Lower lobe of right lung (tissue), 2 donors: ENCODE results near the gene MSGN1. TPM values are rescaled to one million over a fixed set of nuclear protein-coding genes. Genes with fewer than 3 reads are reported as not detected.
A peak's percentile ranks its signal among the peaks of the same experiment; 100 is the strongest.
"Not testable (repeated sequence)": the region's sequence is repeated elsewhere in the genome, so short reads cannot be mapped to it uniquely, and the experiment has no call there.

Experiments used
- ATAC-seq, 2 donors: fragments of 200-7000 bp; cut with Tn5 transposase; one replicate each; pipeline ENCODE4 v1.9.1; 2020 to 2022; ENCODE audit warnings: mild to moderate bottlenecking in 2 of 2, moderate library complexity in 2 of 2
- DNase-seq: peaks from one replicate; pipeline ENCODE4 v3.0.0-alpha.2; 2020
- H3K27ac ChIP-seq: fragments of 200-600 bp; one replicate; pipeline ENCODE4 v1.8.0; 2022
- H3K27me3 ChIP-seq: fragments of 200-600 bp; one replicate; pipeline ENCODE4 v1.8.0; 2022; ENCODE audit warnings: low read depth
- H3K36me3 ChIP-seq: fragments of 200-600 bp; one replicate; pipeline ENCODE4 v1.8.0; 2022; ENCODE audit warnings: mild to moderate bottlenecking
- H3K4me1 ChIP-seq: fragments of 200-600 bp; one replicate; pipeline ENCODE4 v1.8.0; 2022
- H3K4me3 ChIP-seq: fragments of 200-600 bp; one replicate; pipeline ENCODE4 v1.8.0; 2022; ENCODE audit warnings: mild to moderate bottlenecking
- H3K9me3 ChIP-seq: fragments of 200-600 bp; one replicate; pipeline ENCODE4 v1.8.0; 2022
- CTCF ChIP-seq: fragments of 200-600 bp; IDR thresholded peaks from one replicate; pipeline ENCODE4 v1.8.0; 2022; ENCODE audit warnings: antibody characterized with exemption, mild to moderate bottlenecking
- intact Hi-C: fragments of 100-400 bp; cut with DNase I; formaldehyde crosslinking; loops from one replicate; pipeline ENCODE4 v1.11.0; 2022
- total RNA-seq: library from RNA; stranded (reverse); fragmentation: NEBNext Ultra II Directional; extraction: Animal tissue kit (Norgen Biotek cat#: 25700); gene quantifications from one replicate; pipeline ENCODE4 v1.2.1, GENCODE V29; 2021
- donor health status: DM: no; HTN: yes; CAD: no; lungs with severe emphysema.

The MSGN1 gene
- total RNA-seq, 1 donor from 2014 or later: not detected

GRCh38 chr2:17815468-17816184, 634 bp upstream of the MSGN1 start:
- peak in 1 of 2 donors; percentile 47 for ATAC-seq
- DNase-seq: no peak
- H3K36me3 ChIP-seq: no peaks in the 10 kb centered on the region
- H3K27ac ChIP-seq: no peak overlapping the region
- intact Hi-C loops: no loop called here
- TF ChIP-seq CTCF: no peak
- H3K27me3 ChIP-seq: no peaks in the 10 kb centered on the region
- no peaks in the 10 kb centered on the region for H3K4me1 ChIP-seq
- no peaks in the 10 kb centered on the region for H3K9me3 ChIP-seq
- H3K4me3 ChIP-seq: no peak overlapping the region

- intact Hi-C loops: no loop called here
- no peak for TF ChIP-seq CTCF
- Histone ChIP-seq H3K27me3 (no peaks in the 10 kb centered on the region), H3K36me3 (no peaks in the 10 kb centered on the region), H3K4me1 (peaks cover 24% of the 10 kb centered on the region), H3K4me3 (no peak overlapping the region), H3K27ac (no peak overlapping the region), H3K9me3 (no peaks in the 10 kb centered on the region)
- DNase-seq (no peak), ATAC-seq (no peak)
Measured at GRCh38 chr2:17818235-17818815, 2.1 kb downstream of the MSGN1 start.

GRCh38 chr2:17821080-17821479, 4.8 kb downstream of the MSGN1 start:
- no peak overlapping the region for H3K27ac ChIP-seq
- intact Hi-C loops: no loop called here
- ATAC-seq: no peak

DNA sequence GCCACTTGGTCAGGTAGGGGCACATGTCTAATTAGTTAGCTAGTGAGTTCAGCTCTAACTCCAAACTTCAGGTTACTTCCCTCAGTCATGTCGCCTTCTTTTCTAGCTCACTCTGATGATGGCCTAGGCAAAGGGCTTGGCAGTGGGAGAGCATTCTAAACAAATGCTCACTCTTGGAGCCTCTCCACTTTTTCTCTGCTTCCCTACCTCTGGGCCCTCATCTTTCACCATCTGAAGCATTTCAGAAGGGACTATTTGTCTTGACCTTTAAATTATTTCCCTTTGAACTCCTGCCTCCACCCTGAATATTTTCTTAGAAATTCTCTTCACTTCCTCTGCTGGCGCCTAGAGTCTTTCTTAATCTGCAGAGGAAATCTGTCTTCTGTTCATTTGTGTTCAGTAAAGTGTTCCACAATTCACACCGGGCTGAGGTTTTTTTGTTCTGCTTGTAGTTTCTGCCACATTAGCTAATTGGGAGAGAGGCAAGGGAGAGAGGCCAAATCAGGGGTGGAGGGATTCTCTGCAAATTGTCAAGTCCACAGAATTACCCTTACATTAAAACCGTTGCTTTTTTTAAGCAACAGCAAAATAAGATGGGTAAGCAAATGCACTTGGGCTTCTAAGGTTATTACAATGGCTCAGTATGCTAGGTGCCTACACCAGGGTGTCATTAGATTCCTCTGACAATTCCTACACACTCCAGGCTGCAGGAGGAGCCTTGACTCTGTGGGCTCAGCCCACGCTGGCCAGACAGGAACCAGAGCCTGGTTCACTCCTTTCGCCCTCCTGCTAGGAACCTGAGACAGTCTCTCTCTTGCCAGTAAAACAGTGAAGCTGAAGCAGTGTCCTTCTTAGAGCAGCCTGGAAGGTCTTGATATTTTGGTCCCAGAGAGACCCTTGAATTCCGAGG, 5.5 kb downstream of the MSGN1 start:
- Histone ChIP-seq H3K27me3 (no peaks in the 10 kb centered on the region), H3K4me3 (no peak overlapping the region), H3K36me3 (no peaks in the 10 kb centered on the region), H3K9me3 (no peaks in the 10 kb centered on the region), H3K4me1 (peaks cover 24% of the 10 kb centered on the region), H3K27ac (no peak overlapping the region)
- intact Hi-C loops: no loop called here
- no peak for DNase-seq
- ATAC-seq: peak; percentile 53 to 68
- no peak for TF ChIP-seq CTCF

More at GRCh38 chr2:17821080-17821479, 4.8 kb downstream of the MSGN1 start:
- Histone ChIP-seq H3K4me1 (peaks cover 24% of the 10 kb centered on the region), H3K9me3 (no peaks in the 10 kb centered on the region), H3K27me3 (no peaks in the 10 kb centered on the region), H3K36me3 (no peaks in the 10 kb centered on the region), H3K4me3 (no peak overlapping the region)
- no peak for DNase-seq
- no peak for TF ChIP-seq CTCF

DNA sequence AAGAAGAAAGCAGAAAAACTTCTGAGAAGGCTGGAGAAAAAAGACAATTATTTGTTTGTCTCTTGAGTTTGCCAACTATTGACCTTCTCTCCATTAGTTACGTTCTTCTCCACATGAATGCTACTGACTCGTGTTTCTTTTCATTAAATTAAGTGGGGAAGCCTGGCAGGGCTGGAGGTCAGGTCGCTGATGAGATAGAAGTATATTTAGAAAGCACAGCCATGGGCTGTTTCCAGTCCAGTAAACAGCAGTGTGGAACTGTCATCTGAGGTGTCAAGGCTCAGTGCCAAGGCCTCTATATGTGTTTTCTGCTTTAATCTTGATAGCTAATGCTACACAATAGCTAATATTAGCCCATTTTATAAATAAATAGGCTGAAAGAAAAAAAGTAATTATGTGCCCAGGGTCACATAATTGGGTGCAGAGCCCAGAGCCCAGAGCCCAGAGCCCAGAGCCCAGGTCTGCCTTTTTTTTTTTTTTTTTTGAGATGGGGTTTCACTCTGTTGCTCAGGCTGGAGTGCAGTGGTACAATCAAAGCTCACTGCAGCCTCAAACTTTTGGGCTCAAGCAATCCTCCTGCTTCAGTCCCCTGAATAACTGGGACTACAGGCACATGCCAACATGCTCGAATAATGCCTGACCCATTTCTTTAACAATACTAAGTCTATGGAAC, 6.3 kb downstream of the MSGN1 start:
- no peak for TF ChIP-seq CTCF
- Histone ChIP-seq H3K4me3 (no peak overlapping the region), H3K4me1 (peaks cover 24% of the 10 kb centered on the region), H3K27me3 (no peaks in the 10 kb centered on the region), H3K36me3 (no peaks in the 10 kb centered on the region), H3K27ac (no peak overlapping the region), H3K9me3 (no peaks in the 10 kb centered on the region)
- intact Hi-C loops: no loop called here
- no peak for DNase-seq
- no peak for ATAC-seq

DNA sequence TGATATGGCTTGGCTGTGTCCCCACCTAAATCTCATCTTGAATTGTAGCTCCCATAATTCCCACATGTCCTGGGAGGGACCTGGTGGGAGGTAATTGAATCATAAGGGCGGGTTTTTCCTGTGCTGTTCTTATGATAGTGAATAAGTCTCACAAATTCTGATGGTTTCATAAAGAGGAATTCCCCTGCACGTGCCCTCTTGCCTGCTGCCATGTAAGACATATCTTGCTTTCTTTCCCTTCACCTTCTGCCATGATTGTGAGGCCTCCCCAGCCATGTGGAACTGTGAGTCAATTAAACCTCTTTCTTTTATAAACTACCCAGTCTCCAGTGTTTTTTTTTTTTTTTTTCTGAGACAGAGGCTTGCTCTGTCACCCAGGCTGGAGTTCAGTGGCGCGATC, 7.4 kb downstream of the MSGN1 start:
- not testable (repeated sequence) for H3K9me3 ChIP-seq, ATAC-seq

More for the DNA sequence above, 7.4 kb downstream of the MSGN1 start:
- H3K4me1 ChIP-seq: peaks cover 24% of the 10 kb centered on the region
- H3K4me3 ChIP-seq, DNase-seq, H3K27ac ChIP-seq, H3K36me3 ChIP-seq, intact Hi-C loops, H3K27me3 ChIP-seq: not testable (repeated sequence)
